ES-I3 (cell line): ENCODE measurements around the gene MRM2.

Source experiments
- H3K36me3 ChIP-seq: 2 replicates; pipeline ENCODE4 v1.6.1; 2013; ENCODE audit warnings: mild to moderate bottlenecking, low read length, control low read depth, moderate library complexity; ENCODE audit not compliant: insufficient read depth
- H3K4me1 ChIP-seq: 2 replicates; pipeline ENCODE4 v1.6.1; 2013; ENCODE audit warnings: mild to moderate bottlenecking, control low read depth, low read length; ENCODE audit not compliant: insufficient read depth
- H3K9ac ChIP-seq: 2 replicates; pipeline ENCODE4 v1.6.1; 2013; ENCODE audit warnings: low read depth, mild to moderate bottlenecking, low read length, moderate library complexity
- H3K9me3 ChIP-seq: 2 replicates; pipeline ENCODE4 v1.6.1; 2013; ENCODE audit warnings: mild to moderate bottlenecking, low read length, moderate library complexity; ENCODE audit not compliant: control insufficient read depth, insufficient read depth

Gene MRM2

DNA sequence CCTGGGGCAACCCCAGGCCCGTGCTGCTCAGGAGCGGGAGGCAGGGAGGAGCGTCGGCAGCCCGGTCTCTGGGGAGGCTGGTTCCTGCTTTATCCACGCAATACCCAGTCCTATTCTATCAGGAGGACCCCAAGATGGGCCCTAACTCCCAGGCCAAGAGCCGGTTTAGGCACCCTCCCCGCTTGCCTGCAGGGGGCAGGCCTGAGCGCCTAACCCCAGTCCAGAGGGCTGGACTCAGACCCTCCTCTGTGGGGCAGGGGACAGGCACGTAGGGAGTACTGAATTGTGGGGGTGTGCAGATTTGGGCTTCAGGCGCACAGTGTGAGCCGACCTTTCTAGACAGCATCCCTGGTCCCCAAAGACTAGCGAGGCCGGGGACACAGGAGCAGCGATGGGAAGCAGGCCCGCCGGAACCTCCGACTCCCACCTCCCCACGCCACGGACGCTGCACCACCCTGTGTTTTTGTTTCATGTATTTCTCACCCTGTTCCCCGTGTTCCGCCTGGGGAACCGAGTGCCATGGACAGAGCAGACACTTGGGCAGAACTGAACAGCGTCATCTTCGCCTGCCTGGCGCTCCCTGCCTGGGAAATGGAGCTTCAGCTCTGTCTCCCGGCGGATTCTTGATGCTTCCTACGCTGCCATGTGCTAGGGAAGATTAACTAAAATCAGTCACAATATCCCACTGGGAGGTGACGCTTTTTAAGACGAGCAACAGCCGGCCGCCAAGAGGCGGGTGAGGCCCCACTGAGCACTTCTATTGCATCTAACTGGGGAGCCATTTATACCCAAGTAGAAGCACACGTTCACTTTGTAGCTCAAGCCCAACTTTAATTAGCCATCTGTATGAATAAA lies 5.4 kb upstream of the MRM2 start:
- no peak overlapping the region for H3K9ac ChIP-seq
- no peaks in the 10 kb centered on the region for H3K9me3 ChIP-seq
- no peaks in the 10 kb centered on the region; the same call in 1 of the 2 replicates for H3K36me3 ChIP-seq
- H3K4me1 ChIP-seq = peaks cover 17% of the 10 kb centered on the region; the same call in 1 of the 2 replicates

DNA sequence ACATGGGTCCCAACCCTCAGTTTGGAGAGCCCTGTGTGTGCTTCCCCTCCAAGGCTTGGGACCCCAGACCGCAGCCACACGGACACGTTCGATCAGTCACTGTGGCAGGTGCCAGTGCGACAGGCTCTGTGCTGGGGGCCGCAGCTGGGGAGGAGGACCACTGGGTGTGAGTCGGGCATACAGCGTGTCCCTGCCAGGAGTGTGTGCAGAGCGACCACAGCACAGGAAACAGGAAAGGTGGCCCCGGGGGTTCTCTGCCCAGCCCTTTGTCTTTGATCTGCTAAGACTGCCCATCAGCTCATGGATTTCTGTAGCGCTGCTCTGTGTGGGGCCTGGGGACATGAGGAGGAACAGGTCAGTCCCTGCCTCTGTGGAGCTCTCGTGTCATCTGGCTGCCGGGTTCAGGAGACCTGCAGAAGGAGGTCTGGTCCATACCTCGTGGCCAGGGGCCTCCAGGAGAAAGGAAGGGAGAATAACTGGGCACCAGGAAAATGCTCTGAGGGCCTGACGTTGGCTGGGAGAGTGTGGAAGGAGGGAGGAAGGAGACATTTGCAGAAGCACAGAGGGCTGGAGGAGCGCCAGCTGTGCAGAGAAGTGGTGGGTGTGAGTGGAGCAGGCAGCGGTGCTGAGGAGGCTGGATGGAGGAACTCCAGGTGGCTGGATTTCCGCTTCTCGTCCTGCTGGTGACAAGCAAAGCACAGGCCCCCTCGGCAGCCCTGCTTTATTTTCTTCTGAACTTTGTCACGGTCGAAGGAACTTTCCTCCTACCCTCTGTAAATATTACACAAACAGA lies 4.1 kb upstream of the MRM2 start:
- H3K36me3 ChIP-seq = no peaks in the 10 kb centered on the region
- H3K9ac ChIP-seq = no peak overlapping the region
- no peaks in the 10 kb centered on the region for H3K9me3 ChIP-seq
- peaks cover 17% of the 10 kb centered on the region; the same call in 1 of the 2 replicates for H3K4me1 ChIP-seq

DNA sequence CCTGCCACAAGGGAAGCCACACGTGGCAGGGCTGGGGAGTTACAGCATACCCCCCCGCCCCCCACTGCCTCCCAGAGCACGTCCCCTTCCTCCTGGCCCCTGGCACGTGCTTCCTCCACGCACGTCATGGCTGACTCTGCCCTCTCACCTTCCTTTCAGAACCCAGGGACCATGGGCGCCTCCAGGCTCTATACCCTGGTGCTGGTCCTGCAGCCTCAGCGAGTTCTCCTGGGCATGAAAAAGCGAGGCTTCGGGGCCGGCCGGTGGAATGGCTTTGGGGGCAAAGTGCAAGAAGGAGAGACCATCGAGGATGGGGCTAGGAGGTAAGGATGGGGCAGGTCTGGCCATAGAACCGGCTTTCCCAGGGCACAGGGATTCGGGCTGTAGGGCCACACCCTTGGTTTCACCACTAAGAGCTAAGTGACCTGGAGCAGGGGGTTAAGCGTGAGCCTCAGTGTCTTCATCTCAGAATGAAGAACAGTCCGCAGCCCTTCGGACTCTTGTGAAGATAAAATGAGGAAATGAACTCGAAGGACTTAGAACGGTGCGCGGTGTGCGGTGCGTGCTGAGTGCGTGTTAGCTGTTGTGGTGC lies 2.5 kb upstream of the MRM2 start:
- H3K36me3 ChIP-seq = no peaks in the 10 kb centered on the region
- peaks cover 17% of the 10 kb centered on the region; the same call in 1 of the 2 replicates for H3K4me1 ChIP-seq
- H3K9ac ChIP-seq = no peak overlapping the region
- no peaks in the 10 kb centered on the region for H3K9me3 ChIP-seq

DNA sequence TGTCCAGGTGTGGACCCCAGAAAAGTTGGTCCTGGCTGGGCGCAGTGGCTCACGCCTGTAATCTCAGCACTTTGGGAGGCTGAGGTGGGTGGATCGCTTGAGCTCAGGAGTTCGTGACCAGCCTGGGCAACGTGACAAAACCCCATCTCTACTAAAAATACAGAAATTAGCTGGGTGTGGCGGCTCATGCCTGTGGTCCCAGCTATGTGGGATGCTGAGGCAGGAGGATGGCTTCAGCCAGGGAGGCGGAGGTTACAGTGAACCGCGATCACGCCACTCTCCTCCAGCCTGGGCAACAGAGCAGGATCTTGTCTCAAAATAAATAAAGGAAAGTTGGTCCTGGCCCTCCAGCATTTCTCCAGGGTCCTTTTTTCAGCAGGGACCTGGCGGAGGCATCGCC lies 1.5 kb upstream of the MRM2 start:
- no peaks in the 10 kb centered on the region for H3K9me3 ChIP-seq
- H3K4me1 ChIP-seq = peaks cover 8% of the 10 kb centered on the region; the same call in 1 of the 2 replicates
- H3K36me3 ChIP-seq = no peaks in the 10 kb centered on the region
- 0 out of 2 replicates have a peak overlapping the region, but pooled peaks have one; percentile 81 for H3K9ac ChIP-seq

DNA sequence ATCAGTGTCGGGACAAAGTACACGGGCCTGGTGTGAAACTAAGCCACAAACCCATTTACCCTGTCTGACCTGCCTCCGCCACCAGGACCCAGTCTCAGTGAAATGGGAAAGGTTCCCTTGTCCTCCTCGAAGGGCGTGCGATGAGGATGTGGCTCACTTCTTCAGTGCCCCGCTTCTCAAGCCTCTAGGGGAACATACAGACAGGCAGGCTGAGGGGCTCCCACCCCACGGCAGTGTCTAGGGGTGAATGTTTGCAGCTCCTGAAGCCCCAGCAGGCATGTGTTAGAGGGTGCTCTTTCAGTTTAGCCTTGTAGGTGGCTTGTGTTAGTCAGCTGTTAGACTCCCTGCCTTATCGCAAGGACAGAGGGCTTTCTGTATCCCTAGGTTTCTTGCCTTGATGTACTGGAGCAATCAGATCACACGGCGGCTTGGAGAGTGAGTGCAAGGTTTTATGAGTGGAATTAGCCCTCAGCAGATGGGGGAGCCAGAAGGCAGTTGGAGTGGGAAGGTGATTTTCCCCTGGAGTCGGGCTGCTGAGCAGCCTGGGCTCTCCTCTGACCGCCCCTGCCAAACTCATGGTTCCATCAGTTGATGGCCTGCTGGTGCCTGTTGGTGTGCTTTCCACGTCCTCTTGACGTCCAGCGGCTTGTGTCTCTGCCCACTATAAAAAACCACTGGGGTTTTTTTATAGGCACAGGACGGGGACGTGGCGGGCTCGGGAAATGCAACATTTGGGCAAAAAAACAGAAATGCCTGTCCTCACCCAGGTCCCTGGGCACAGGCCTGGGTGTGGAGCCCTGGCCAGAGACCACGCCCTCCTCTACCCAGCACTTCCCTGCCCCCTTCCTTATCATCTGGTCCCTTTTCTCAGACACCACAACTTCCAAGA lies 780 bp upstream of the MRM2 start:
- Histone ChIP-seq H3K4me1 (peaks cover 5% of the 10 kb centered on the region; the same call in 1 of the 2 replicates), H3K9me3 (no peaks in the 10 kb centered on the region), H3K36me3 (0 out of 2 replicates have a peak, but pooled peaks cover 2% of the 10 kb centered on the region), H3K9ac (peak overlapping the region; percentile 81)

DNA sequence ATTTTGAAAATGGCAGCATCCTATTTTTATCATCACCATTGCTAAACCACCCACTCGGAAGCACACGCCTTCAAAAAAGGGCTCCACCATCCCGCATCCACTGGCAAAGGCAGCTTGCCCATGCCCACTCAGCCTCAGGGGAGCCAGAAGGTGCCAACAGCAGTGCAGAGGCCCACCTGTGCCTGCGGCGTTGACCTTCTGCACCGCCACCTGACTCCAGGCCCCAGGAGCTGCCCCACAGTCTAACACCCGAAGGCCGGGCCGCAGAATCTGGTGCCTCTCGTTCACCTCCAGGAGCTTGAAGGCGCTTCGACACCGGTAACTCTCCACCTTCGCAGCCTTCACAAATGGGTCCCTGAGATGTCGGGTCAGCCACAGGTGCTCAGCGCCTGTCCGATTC lies 2.8 kb downstream of the MRM2 start:
- no peak overlapping the region for H3K9ac ChIP-seq
- H3K36me3 ChIP-seq = peaks cover 20% of the 10 kb centered on the region
- peaks cover 6% of the 10 kb centered on the region for H3K4me1 ChIP-seq
- no peaks in the 10 kb centered on the region for H3K9me3 ChIP-seq

DNA sequence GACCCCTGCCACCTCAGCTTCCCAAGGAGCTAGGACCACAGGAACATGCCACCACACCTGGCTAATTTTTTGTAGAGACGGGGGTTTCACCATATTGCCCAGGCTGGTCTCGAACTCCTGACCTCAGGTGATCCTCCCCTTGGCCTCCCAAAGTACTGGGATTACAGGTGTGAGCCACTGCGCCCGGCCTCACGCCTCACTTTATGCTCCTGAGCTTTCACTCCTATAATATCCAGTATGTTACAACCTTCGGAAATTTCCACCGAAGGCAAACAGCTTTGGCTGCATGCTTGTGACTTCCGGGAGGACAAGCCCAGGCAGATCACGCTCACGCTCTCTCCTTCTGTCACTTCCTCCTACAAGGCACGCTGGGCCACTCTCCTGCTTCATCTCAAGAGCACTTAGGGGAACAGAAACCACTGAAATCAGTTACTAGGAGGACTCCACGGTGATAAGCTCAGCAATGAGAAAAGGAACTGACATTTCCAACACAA lies 4.8 kb downstream of the MRM2 start:
- Histone ChIP-seq H3K9ac (no peak overlapping the region), H3K4me1 (peaks cover 4% of the 10 kb centered on the region; the same call in 1 of the 2 replicates), H3K9me3 (no peaks in the 10 kb centered on the region), H3K36me3 (peaks cover 20% of the 10 kb centered on the region)

DNA sequence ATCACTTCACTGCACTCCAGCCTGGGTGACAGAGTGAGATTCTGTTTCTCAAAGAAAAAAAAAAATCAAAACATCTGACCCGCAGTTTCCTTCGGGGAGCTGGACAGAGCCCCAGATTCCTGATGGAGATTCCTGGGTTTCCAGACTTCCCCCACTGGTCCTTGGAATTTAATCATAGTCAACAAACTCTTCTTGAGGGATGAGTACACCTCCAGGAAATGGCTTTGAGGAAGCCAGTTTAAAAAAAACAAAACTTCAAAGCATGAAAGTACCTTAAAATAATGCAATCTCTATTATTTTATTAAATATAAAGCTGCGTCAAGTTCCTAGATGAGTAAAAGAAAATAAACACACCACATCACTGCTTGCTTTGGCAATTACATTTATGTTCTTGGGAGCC lies 8.1 kb downstream of the MRM2 start:
- peaks cover 22% of the 10 kb centered on the region for H3K36me3 ChIP-seq
- H3K4me1 ChIP-seq = peaks cover 4% of the 10 kb centered on the region

DNA sequence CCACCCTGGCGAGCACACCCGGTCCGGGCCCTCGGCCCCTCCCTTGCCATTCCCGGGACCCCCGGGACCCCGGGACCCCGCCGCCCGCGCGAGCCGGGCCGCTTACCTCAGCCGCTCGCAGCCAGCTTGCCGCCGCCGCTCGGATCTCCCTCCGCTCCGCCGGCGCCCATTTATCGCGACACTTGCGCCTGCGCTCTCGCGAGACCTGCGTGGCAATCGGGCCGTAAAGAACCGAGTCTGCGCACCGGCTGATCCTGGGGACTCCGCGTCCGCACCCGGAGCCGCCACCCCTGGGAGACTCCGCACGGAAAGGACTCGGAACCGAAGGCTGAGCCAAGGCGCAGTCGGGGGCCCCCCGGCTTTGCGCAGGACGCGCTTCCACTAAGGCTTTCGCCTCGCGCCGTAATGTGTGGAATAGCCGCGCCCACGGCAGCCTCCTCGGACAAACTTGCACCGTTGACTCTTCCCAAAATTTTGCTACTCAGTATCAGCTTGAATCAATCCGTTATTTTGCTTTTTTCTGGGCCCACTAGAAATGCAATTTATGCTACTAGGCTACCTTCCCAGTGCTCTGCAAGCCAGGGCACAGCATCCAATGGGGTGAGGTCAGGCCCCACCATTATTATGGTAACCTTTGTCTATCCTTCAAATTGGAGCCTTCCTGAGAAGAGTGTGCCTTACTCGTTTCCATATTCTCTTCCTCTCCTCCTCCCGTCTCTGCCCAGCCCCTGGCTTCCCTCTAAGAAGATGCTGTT lies 9.1 kb downstream of the MRM2 start, which contains the start of gene MAD1L1:
Gene MAD1L1, minus strand, starts transcription at position 180 of the 755 bp plus-strand sequence. CDS start 2,812 bp downstream, outside the sequence.
- H3K36me3 ChIP-seq = peaks cover 24% of the 10 kb centered on the region
- peak within 1 kb of the TSS; percentile 98 for H3K9ac ChIP-seq
- H3K4me1 ChIP-seq = peaks cover 4% of the 10 kb centered on the region
- H3K9me3 ChIP-seq = no peaks in the 10 kb centered on the region

More for the DNA sequence above, 8.1 kb downstream of the MRM2 start:
- Histone ChIP-seq H3K9me3 (no peaks in the 10 kb centered on the region), H3K9ac (no peak overlapping the region; the same call in 1 of the 2 replicates)

DNA sequence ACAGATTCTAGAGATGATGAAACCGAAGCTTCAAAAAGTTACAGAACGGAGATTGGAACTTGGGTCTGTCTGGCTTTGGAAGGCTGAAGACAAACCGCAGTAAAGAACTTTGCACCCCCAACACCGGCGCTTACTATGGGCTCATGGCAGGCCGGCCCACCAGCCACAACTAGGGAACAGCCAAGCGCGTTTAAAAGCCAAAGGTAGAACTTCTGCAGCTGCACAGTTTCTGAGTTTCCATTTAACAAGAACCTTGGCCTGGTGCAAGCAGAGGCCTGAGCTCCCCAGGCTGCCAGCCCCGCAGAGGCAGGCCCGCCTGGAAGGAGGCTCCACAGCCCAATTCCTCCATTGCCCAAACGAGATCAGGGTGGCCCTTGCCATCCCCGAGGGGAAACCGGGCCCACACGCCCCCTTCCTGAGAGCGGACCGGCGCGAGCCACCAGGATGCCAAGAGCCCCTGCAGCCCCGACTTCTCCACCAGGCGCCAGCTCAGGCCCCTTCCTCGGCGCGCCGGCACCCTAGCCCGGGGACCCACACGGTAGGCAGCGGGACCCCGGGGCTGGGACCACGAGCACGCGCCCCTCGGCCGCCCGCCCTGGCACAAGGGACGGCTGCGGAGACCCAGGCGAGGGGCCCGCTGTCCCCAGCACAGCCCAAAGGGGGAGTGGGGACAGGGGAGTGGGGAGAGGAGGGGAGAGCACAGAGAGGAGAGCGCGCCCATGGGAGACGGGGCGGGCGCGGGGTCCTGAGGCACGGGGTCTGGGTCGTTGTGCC lies 9.8 kb downstream of the MRM2 start:
- H3K36me3 ChIP-seq = peaks cover 23% of the 10 kb centered on the region
- H3K4me1 ChIP-seq = peaks cover 4% of the 10 kb centered on the region
- peak overlapping the region; percentile 98 for H3K9ac ChIP-seq
- H3K9me3 ChIP-seq = no peaks in the 10 kb centered on the region

DNA sequence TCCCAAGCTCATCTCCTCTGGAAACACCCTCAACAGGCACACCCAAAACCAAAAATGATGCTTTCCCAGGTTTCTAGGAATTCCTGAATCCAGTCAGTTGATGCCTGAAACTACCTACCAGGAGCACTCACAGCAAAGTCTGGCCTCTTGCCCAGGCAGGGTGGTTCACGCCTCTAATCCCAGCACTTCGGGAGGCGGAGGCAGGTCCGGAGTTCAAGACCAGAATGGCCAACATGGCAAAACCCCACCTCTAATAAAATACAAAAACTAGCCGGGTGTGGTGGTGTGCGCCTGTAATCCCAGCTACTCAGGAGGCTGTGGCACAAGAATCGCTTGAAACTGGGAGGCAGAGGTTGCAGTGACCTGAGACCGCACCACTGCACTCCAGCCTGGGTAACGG lies 11.1 kb downstream of the MRM2 start:
- no peak overlapping the region for H3K9ac ChIP-seq
- H3K9me3 ChIP-seq = no peaks in the 10 kb centered on the region
- peaks cover 4% of the 10 kb centered on the region for H3K4me1 ChIP-seq
- peaks cover 14% of the 10 kb centered on the region for H3K36me3 ChIP-seq

DNA sequence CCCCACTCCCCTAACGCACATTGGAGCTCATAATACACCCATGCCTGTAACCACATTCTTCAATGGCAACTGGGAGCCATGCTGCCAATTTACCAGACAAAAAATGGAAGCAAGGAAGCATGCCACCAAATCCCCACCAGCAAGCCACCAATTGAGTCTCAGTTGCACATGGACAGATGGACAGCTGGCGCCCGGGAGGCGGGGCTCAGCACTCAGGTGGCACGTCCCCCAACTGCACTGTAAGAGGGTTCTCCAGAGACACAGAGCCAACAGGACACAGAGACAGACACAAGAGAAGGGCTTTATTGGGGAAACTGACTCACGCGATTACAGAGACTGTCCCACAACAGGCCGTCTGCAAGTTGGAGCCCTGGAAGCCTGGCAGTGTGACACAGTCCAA lies 11.8 kb downstream of the MRM2 start:
- Histone ChIP-seq H3K36me3 (peaks cover 11% of the 10 kb centered on the region), H3K9me3 (no peaks in the 10 kb centered on the region), H3K9ac (no peak overlapping the region), H3K4me1 (peaks cover 4% of the 10 kb centered on the region)
